GM18507 (cell line): ENCODE measurements around the gene ARHGEF4.
"Not testable (repeated sequence)": the region's sequence is repeated elsewhere in the genome, so short reads cannot be mapped to it uniquely, and the experiment has no call there.

Source experiments
- DNase-seq: peaks from one replicate; pipeline ENCODE4 v3.0.0; 2011; ENCODE audit warnings: low read depth; ENCODE audit not compliant: insufficient read length; ENCODE audit errors: extremely low spot score
- FAIRE-seq: peaks from 2 replicates; lab custom pipeline; 2011; peaks lifted over from hg19 to GRCh38; lab: Jason Lieb, UNC

The ARHGEF4 gene

DNA sequence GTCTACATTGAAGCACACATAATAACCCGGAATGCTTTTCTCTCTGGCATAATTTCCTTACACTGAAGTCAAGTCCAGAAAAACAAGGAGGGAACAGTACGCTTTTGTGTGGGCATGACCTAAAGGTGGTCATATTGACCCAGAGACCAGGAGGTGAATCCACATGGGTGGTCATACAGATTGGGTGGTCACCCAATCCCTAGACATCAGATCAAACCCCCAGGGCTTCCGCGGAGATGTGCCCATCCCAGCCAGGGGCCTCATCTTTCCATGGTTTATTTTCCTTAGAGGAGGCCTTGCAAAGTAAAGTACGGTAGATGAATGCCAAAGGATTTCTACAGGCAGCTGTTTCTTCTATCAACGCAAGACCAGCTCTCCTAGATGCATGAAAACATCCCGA is 217.8 kb downstream of the ARHGEF4 start:
- DNase-seq (no peak), FAIRE-seq (no peak)

DNA sequence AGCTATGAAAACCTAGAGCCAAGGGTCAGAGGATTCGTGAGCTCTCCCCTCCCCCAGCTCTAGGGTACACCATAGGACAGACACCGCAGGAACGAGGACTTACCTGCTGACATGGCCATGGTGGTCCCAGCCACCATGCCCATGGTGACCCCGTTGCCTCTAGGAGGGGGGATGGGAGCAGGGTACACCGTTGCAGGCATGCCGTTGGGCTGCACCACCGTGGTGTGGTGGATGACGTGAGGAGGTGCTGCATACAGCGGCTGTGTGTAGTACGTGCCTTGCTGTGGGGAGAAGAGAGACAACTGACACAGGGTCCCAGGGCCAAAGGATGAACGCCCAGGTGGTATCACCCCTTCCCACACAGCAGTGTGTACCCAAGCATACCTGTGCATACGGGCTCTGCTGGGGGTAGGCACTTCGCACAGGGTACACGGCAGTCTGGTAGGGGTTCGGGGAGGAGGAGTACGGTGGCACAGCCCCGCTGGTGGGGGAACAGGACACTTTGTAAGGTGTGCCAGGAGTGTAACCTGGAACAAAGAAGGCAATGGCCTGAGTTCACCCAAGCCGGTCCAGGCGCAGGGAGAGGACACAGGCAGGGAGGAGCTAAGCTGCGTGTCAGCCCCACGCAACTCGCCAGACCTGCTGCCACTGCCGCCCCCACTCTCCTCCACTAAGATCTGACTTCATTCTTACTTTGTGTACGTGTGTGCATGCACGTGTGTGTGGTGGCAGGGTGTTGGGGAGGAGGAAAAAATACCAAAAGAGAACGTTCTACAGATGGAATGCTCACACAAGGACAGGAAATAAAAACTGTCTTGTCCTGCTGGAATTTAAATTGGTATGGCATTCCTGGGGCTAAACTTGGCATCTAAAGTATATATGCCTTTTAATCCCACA is 218.7 kb downstream of the ARHGEF4 start:
- no peak for DNase-seq
- no peak for FAIRE-seq

DNA sequence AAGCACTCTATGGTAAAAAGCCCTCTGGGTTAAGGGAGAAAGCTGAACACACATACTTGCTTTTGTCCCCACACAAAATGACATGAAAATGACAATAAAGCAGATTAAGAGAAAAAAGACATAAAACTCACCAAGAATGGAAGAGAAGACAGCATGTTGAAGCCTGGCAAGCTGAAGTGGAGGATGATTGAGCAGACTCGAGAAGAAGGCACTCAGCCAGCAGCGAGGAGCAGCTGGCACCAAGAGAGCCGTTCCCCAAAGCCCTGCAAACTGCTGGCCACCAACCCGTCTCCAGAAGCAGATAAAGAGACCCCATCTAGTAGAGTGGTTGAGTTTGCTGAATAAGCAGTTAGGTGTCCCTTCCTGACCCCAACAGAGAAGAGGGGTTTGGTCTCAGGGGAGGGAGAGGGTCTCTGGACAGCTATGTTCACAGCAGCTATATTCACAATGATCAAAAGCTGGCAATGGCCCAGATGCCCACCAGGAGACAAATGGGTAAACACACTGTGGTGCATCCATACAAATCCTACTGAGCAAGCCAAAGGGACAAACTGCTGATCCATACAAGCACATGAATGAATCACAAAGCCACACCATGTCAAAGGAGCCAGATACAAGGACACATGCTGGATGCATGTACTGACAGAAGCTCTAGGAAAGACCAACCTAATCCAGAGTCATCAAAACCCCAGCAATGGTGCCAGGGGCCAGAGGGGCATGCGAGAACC is 219.7 kb downstream of the ARHGEF4 start:
- no peak for DNase-seq
- no peak for FAIRE-seq

DNA sequence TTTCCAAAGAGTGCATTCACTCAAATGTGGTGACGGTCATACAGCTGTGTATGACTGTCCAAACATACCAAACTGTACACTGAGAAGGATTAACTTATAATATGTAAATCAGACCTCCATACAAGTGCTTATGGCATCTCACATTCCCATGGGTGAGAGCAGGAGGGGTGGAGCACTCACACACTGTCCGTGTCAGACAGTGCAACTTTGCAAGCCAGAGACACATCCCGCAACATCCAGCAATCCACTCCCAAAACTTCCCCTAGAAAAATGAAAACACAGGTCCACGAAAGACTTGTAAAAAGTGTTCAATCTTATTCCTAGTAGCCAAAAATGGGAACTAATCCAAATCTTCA is 220.2 kb downstream of the ARHGEF4 start:
- DNase-seq, result no peak
- FAIRE-seq, result no peak

DNA sequence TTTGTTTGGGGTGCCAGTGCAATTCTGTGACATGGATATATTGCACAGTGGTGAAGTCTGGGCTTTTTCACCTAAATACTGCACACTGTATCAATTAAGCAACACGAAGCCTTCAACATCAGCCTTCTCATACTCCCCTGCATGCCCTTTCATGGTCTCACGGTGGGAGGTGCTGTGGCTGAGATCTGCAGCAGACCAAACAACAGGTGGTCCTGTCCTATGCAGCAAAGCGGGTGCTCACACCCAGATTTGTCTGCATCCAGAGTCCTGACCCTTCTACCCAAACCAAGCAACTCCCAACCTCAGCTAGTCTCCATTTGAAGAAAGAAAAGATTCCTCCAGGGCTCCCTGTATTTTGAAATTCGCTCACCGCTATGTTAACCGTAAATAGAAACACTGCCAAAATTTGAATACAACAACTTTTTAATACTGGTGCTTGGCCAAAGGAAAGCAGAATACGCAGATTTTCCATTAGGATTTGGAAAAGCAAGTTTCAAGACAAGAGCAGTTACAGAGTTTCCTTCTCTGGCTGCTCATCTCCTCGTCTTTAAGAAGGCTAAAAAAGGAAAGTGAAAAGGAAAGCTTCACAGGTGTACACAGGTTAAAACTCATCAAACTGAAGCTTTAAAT is 221.6 kb downstream of the ARHGEF4 start:
- FAIRE-seq (no peak), DNase-seq (no peak)

DNA sequence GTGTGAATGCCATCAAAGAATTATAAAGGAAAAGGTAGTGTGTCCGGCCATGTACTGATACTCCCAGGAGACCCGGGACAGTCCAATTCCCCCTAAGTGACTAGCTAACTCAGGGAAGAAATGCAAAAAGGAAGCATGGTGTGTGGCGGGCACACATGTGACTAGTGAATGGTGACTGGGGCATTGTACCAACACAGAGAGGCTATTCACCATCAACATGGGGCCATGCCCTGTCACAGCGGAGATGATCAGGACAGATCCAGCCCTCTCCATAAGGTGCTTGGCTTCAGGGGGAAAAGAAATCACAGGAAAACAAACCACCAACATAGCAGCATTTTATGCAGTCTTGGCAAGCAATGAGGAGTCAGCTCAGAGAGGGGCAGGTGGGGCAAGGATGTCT is 222.2 kb downstream of the ARHGEF4 start:
- DNase-seq (no peak), FAIRE-seq (no peak)

DNA sequence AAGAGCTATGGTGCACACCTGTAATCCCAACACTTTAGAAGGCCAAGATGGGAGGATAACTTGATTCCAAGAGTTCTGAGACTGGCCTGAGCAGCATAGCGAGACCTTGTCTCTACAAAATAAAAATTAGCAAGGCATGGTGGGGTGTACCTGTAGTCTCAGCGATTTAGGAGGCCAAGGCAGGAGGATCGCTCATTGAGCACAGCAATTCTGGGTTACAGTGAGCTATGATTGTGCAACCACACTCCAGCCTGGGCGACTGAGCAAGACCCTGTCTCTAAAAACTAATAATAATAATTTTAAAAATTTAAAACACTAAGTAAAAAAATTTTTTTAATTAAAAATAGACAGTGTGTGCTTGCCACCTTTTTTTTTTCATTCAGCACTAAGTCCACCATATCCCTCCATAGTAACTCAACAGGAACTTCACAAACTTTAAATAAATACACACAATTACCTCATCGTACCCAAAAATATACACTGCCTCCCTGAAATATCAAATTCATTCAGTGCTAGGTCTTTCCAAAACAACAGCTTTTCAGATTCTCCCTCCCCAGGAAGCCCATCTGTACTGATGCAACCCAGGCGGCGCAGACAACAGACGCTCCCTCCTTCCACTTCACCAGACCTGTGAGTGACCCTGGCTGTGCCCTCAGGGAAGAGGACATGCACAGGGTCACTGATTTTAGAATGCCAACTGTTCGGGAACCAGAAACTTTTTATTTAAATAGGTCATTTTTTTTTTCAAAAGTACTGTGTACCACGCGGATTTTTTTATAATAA is 227.0 kb downstream of the ARHGEF4 start:
- no peak for DNase-seq
- no peak for FAIRE-seq

DNA sequence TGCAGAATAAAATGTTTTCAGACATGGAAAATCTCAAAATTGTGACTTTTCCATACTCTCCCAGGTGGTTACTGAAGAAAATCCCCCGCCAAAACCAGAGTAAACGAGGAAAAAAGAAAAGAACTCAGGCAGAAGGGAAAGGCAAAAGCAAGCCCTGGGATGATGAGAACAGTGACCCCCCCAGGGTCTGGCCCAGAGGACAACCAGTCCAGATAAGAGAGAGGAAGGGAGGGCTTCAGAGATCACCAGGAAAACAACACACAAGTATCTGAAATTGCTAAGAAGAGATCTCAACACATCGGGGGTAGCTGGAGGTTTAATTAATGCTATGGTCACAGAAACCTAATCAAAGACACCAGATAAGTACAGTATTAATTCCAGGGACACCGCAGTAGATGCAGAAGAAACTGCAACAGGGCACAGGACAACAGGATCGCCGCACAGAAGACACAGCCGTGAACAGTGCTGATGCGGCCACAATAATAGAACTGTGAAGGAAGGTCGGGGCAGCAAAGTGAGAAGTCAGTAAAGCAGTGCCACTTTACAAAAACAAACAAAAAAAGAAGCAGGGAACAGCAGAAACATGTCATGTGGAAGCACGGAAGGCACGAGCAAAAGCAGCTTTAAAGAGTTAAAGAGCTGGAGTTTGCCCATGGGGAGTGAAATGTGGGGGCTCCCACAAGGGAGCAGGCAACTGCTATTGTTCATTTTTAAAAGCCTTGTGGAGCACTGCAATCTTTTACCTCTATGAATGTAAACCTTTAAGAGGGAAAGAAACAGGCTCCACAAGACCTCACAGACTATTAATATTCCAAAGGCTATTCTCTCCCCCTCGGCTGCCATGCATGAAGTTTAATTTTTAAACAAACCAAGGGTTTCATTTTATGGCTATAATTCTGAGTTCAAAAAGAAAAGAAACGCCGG is 228.1 kb downstream of the ARHGEF4 start:
- FAIRE-seq (no peak), DNase-seq (no peak)

DNA sequence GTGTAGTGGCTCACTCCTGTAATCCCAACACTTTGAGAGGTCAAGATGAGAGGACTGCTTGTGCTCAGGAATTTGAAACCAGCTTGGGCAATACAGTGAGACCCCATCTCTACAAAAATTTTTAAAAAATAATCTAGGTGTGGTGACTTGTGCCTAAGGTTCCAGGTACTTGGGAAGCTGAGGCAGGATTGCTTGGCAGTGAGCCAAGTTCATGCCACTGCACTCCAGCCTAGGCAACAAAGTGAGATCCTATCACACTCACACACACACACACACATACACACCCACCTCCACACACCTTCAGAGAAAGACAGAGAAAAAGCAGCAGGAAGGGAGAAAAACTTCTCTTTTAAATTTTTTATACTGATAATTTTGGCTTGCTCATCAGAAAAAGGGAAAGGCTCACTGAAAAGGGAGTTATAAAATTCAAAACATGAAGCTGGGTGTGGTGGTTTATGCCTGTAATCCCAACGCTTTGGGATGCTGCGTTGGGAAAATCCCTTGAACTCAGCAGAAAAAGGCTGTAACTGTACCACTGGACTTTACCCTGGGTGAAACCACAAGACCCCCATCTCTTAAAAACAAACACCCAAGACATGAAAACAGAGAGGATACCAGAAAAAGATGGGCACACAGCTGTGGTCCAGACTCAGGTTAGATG is 230.9 kb downstream of the ARHGEF4 start:
- FAIRE-seq (no peak), DNase-seq (no peak)

DNA sequence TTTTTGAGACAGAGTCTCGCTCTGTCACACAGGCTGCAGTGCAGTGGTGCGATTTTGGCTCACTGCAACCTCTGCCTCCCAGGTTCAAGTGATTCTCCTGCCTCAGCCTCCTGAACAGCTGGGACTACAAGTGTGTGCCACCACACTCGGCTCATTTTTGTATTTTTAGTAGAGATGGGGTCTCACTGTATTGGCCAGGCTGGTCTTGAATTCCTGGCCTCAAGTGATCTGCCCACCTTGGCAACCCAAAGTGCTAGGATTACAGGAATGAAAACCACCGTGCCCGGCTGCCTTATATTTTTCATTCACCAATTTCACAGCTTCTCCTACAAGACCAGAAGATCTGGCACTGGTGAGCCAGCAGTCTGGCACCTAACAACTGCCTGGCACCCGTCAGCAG is 231.5 kb downstream of the ARHGEF4 start:
- FAIRE-seq, result not testable (repeated sequence)

DNA sequence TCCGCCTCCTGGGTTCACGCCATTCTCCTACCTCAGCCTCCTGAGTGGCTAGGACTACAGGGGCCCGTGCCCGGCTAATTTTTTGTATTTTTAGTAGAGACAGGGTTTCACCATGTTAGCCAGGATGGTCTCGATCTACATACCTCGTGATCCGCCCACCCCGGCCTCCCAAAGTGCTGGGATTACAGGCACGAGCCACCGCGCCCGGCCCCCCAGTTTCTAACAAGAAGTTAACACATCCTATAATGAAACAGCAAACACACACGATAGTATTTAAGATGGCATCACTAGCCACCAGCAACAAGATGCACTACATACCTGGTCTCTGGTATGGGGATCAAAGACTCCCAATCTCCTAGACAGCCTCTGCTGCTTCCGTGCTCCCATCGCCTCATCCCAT is 238.9 kb downstream of the ARHGEF4 start:
- FAIRE-seq, result not testable (repeated sequence)

More for the DNA sequence above, 231.5 kb downstream of the ARHGEF4 start:
- not testable (repeated sequence) for DNase-seq

DNA sequence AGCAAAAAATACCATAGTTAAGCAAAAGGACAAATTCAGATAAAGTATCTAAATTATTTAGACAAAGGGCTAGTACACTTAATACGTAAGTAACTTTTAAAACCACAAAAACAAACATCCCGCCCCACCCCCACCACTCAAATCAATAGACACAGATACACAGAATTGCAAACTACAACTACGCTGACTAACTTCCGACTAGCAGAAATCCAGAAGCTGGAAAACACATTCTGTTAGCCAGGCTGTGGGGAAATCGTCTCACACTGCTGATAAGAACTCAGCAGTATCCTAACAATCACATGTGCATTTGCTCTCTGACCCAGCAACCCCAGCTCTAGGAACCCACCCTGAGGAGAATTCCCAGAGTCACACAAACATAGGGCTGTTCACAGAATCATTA is 240.0 kb downstream of the ARHGEF4 start:
- DNase-seq (no peak), FAIRE-seq (no peak)

More for the DNA sequence above, 238.9 kb downstream of the ARHGEF4 start:
- DNase-seq, result not testable (repeated sequence)

DNA sequence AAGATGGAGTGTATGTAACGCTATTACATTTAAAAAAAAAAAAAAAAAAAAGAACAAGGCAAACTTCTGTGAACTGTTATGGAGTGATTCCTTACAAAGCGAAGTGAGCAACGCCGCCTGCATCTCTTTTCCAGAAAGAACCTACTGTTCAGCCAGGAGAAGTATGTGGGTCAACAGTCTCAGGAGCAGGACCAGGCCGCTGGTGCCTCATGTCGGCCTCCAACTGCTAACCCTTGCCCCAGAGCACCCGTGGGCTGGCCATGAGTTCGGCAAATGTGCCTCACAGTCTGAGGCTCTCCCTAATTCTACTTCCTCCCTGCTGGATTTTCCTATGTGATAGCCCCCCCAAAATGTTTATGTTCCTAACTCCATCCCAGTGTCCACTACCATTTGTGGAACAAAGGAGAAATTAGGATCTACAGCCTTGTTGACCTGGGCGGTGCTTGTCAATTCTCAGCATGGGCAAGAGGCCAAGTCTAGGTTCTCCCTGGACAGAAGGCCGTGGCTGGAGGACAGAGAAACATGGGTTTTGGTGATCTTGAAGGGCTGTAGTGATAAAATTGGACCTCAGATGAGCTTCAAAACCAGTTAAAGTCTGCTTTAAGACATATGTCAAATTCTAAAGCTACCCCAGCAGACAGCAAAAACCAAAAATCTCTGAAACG is 240.6 kb downstream of the ARHGEF4 start:
- FAIRE-seq, result no peak
- DNase-seq, result no peak

DNA sequence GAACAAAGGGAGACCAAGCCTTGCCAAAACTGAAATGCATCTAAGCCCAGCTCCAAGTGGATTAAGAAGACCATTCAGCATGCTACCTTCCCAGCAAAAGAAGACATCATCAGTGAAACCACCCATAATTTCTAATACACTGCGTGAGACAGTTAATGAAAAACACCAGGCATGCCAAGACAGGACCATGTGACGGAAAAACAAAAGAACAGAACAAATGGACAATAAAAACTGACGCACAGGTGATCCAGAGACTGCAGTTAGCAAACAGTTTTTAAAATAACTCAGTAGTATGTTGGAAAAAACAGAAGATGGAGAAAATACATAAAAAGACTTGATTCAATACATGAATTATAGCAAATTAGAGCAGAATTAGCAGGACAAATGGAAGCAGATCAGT is 241.3 kb downstream of the ARHGEF4 start:
- no peak for FAIRE-seq
- no peak for DNase-seq

DNA sequence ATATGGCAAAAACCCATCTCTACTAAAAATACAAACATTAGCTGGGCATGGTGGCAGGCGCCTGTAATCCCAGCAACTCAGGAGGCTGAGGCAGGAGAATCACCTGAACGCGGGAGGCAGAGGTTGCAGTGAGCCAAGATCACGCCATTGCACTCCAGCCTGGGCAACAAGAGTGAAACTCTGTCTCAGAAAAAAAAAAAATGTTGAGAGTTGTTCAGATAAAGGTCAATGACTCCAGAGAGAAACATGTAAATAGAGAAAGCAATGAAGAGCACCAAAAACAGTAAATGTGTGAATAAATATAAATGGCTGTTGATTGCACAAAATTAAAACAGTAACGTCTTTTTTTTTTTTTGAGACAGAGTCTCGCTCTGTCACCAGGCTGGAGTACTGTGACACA is 243.2 kb downstream of the ARHGEF4 start:
- not testable (repeated sequence) for DNase-seq, FAIRE-seq

DNA sequence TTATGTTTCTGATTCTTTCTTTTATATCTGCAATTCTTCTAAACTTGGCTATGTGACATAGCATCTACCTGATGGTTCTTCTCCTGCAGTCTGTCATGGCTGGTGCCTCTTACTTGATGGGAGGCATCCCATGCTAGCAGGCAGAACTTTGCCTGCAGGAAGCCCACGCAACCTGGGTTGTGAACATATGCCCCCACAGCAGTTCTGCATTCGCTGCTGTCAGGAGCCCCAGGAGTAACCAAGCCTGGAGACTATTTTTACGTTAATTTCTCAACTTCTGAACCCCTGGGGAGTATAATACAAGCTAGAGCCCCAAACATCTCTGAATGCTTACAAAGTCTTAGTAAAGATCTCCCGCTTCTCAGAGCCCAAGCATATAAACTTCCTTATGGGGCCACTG is 244.5 kb downstream of the ARHGEF4 start:
- DNase-seq, result no peak
- FAIRE-seq, result no peak

DNA sequence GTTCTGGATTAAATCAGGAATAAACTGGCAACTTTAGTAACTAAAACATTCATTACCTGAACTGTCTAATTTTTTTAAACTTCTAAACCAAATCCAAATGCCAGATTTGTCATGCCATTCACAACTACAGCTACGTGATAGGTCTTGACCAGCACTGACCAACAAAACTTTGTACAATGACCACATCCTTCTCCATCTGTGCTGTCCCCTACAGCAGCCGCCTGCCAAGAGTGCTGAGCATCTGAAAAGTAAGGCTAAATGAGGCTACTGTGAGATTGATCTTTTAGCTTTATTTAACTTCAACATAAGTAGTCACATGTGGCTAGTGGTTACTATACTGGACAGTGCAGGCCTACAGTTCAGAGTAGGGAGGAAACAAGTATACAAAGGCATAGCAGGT is 248.9 kb downstream of the ARHGEF4 start:
- no peak for DNase-seq
- FAIRE-seq, result no peak
